Ovary (tissue), 3 donors: ENCODE results near the gene SYNPO2.

Experiments
- EP300 ChIP-seq: sonication (generic); formaldehyde crosslinking; IDR thresholded peaks from one replicate; pipeline ENCODE4 v1.6.1; 2017; ENCODE audit warnings: antibody characterized with exemption
- POLR2A ChIP-seq: fragments of 450-650 bp; IDR thresholded peaks from one replicate; pipeline ENCODE4 v1.6.1; 2017; ENCODE audit warnings: antibody characterized with exemption, mild to moderate bottlenecking, moderate library complexity
- TF ChIP-seq, protein P1 (sequence below), 3 donors: fragments of 450-650 bp in 2 of 3; fragments of 200-600 bp in 1 of 3; IDR thresholded peaks; one replicate each; pipeline versions ENCODE4 v1.5.1 to v1.8.0; 2016 to 2022; ENCODE audit warnings: antibody characterized with exemption in 3 of 3, mild to moderate bottlenecking in 1 of 3
- donor health status: DM: no; HTN: no; CAD: no.

DNA sequence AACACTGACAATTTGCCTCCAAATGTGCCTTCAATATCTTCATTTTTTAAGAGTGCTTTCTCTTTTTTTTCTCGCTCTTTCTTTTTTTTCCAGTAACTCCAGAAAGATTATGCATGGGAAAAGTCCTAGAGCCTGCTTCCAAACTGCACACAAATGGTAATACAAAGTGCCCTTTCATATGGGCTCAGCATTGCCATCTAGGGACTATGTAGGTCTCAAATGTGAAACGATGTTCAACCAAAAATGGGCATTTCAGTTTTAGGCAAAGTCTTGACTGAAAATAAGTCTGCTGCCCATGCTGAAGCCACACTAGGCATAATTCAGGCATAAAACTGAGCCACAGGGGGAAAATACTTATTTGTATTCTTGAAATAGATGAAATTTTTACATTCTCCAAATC lies 65.6 kb downstream of the SYNPO2 start:
- TF ChIP-seq, protein P1, sequence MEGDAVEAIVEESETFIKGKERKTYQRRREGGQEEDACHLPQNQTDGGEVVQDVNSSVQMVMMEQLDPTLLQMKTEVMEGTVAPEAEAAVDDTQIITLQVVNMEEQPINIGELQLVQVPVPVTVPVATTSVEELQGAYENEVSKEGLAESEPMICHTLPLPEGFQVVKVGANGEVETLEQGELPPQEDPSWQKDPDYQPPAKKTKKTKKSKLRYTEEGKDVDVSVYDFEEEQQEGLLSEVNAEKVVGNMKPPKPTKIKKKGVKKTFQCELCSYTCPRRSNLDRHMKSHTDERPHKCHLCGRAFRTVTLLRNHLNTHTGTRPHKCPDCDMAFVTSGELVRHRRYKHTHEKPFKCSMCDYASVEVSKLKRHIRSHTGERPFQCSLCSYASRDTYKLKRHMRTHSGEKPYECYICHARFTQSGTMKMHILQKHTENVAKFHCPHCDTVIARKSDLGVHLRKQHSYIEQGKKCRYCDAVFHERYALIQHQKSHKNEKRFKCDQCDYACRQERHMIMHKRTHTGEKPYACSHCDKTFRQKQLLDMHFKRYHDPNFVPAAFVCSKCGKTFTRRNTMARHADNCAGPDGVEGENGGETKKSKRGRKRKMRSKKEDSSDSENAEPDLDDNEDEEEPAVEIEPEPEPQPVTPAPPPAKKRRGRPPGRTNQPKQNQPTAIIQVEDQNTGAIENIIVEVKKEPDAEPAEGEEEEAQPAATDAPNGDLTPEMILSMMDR (IDR thresholded peaks at IDR 0.05), result peak in 1 of 3 donors; percentile 9
- TF ChIP-seq POLR2A, result no peak
- TF ChIP-seq EP300, result no peak
